ENCODE data around the gene TGDS.
A peak's percentile ranks its signal among the peaks of the same experiment; 100 is the strongest.

Gene TGDS

DNA sequence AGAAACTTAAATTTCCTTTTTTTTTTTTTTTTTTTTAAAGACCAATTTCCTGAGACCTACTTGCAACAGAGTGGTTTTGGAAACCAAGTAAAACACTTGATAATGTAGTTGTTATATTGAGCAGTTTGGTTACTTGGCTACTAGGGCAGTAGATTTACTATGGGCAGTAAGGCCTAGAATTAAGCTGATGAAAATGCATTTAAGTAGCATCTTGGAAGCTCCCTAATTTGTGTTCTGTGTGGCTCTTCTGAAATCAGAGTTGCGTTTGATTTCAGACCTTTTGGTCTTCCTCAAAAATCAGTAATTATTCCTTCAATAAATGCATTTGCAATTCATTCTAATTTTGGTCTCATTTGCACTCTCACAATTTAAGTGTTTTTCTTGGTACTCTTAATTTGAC lies 6.5 kb upstream of the TGDS start:
- Histone ChIP-seq H3K4me3 (peak overlapping the region; percentile 57 to 99 (median 94)), H3K27ac (peak overlapping the region in 14 of 21 experiments; percentile 63 to 92 (median 83))

DNA sequence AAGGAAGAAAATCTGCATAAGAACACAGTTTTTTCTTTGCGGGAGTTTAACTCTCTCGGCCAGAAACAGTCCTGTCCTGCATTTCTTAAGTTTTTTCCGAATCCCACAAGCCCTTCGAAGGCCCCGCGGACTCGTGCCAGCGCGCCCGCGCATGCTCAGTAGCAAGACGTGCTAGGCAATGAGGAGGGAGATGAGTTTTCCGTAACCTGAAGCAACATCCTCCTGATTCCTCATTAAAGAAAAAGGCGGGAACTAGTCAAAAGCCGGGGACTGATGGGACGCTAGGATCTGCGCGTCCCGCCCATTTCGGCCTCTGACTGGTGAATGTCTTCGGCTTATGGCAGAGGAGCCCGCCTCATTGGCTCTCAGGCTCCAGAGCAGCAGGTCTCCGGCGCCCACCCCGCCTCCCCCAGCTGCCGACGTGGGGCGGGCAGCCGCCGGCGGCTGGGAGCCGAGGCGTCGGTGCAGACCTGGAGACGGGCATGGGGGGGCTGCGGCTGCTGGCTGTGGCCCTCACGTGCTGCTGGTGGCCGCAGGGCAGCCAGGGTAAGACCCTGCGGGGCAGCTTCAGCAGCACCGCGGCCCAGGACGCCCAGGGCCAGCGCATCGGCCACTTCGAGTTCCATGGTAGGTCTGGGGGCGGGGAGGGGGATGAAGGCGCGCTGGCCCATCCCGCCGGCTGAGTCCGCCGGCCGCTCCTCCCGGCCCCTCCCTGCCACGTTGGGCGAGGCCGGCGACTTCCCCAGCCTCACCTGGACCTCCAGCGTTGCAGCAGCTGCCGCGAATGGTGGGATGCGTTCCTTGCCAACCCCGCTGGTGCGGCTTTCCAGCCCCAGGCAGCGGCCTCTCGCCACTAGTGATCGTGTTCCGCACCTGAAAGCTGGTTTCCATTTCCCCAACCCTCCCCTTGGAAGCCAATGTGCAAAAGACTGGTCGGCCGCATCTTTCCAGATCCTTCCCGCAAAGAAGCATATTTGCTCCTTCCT lies 5.8 kb upstream of the TGDS start, which contains the start of gene GPR180:
Gene GPR180, plus strand, starts transcription at position 412 of the 986 bp plus-strand sequence. Its CDS starts 71 bp downstream, at position 483.
- H3K27ac ChIP-seq, result peak within 1 kb of the TSS in 20 of 21 experiments; percentile 63 to 92 (median 83)

DNA sequence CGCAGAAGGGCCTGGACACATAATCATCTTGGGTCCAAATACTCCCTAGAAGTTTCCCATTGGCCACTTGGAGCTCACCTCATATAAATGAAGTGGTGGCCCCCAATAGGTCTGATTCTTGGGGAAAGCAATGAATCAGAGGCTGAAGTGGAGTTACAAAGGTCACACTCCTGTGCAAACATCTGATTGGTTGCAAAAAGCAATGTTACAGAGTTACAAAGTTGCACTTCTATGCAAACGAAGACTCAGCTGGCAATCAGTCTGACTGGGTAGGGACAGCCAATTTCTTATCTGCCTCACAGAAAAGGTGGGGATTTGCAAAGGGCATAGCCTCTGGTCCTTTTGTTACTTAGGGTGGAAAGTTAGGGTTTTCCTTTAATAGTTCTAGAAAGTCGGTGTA lies 3.9 kb upstream of the TGDS start:
- Histone ChIP-seq H3K27ac (no peak overlapping the region), H3K4me3 (no peak overlapping the region)

More for the DNA sequence above, 5.8 kb upstream of the TGDS start, which contains the start of gene GPR180:
- H3K4me3 ChIP-seq, result peak within 1 kb of the TSS; percentile 57 to 99 (median 94)

DNA sequence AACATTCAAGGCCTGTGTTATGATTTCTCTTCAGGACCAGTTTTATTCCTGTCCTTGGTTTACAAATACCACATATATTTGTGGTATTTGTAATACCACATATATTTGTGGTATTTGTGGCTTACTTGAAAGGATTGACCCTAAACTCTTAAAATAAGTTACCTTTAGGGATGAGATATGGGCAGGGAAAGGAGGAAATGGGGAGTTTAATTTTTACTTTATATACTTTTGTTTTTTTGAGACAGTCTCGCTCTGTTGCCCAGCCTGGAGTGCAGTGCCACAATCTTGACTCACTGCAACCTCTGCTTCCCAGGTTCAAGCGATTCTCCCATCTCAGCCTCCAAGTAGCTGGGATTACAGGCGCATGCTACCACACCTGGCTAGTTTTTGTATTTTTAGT lies 2.3 kb upstream of the TGDS start:
- H3K4me3 ChIP-seq, result no peak overlapping the region
- H3K27ac ChIP-seq, result no peak overlapping the region

DNA sequence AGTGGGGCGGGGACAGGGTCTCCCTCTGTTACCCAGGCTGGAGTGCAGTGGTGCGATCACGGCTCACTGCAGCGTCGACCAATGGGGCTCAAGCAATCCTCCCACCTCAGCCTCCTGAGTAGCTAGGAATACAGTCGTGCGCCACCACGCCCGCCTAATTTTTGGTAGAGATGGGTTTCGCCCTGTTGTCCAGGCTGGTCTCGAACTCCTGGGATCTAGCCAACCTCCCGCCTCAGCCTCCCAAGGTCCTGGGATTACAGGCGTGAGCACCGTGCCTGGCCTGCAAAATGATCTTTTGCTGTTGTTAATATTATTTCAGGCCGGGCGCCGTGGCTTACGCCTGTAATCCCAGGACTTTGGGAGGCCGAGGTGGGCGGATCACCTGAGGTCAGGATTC lies 621 bp upstream of the TGDS start:
- Histone ChIP-seq H3K4me3 (peak overlapping the region; percentile 59 to 93 (median 85)), H3K27ac (peak overlapping the region in 15 of 21 experiments; percentile 81 to 94 (median 89))

DNA sequence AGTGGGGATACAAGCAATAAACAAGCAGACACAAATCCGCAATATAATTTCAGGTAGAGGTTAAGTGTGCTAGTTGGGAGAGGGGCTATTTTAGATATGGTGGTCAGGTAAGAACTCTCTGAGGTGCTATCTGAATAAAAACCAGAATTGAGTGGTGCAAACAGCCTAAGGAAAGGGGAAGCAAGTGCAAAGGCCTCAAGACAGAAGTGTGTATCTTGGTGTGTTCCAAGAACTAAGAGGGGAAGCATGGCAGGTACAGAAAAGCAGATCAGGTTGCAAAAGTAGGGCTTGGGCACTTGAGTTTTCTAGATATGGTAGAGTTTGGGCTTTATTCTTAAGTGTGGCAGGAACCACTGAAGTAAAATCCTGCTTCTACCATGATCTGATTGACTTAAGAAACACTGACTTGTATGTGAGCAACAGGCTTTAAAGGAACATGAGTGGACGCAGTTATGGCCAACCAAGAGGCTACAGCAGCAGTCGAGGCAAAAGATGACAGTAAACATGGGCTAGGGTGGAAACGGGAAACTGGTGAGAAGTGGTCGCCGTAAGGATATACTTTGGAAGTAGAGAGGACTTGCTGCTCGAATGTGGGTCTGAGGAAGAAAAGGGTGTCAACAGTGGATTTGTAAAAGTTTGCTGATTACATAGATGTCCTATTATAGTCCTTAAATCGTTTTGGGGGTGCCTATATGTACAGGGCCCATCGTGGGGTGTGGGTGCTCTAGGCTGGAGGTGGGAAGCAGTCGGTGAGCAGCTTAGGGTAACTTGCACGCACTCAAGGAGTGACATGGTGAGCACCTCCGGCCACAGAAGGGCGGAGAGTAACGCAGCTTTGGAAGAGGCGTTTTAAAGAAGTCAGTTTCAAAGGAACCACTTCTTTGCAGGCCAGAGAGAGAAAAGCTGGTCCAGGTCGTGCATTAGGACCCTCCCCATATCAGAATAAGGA lies 677 bp downstream of the TGDS start:
- H3K4me3 ChIP-seq, result peak overlapping the region; percentile 59 to 93 (median 85)
- H3K27ac ChIP-seq, result peak overlapping the region in 20 of 21 experiments; percentile 72 to 94 (median 87)

DNA sequence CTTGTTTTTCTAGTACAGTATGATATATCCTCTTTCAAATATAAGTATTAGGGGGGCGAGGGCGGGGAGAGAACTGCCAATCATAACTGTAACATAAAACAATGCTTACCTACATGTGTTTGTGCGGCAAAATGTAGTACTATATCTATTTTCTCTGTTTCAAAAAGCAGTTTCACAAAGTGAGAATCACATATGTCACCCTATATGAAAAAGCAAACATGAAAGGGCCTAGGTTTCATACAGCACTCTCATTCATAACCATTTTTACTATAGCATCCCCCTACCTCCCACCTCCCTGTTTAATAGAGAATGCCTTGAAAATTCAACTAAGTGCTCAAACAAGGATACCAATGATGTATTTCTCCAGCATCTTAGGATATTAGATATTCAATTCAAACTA lies 5.2 kb downstream of the TGDS start:
- Histone ChIP-seq H3K4me3 (no peak overlapping the region), H3K27ac (no peak overlapping the region)

DNA sequence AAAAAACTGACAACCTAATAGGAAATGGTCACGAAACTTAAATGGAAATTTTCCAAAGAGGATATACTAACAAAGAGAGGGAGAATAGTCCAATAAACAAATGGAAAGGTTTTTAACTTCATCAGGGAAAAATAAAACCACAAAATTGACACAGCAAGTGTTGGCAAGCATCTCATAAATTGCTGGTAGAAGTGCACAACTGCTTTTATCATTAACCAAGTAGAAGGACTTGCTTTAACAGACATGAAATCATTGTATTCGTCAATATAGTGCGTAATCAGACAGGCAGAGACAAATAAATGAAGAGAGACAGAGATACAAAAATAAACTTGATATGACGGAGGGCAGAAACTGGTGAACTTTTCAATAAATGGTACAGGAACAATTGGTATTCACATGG lies 7.4 kb downstream of the TGDS start:
- Histone ChIP-seq H3K27ac (no peak overlapping the region), H3K4me3 (no peak overlapping the region)

DNA sequence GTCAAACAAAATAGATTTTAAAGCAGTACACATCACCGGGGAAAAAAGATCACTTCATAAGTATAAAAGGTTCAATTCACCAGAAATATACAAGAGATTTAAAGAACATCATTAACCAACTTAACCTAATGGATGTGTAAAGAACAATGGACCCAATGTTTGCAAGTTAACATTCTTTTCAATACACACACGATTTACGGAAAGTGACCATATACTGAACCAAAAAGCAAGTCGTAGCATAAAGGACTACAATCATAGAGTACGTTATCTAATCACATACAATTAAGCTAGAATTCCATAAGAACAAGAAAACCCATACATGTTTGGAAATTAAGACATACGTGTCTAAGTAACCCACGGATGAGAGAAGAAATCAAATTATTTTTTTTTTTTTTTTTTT lies 9.6 kb downstream of the TGDS start:
- H3K27ac ChIP-seq, result no peak overlapping the region

DNA sequence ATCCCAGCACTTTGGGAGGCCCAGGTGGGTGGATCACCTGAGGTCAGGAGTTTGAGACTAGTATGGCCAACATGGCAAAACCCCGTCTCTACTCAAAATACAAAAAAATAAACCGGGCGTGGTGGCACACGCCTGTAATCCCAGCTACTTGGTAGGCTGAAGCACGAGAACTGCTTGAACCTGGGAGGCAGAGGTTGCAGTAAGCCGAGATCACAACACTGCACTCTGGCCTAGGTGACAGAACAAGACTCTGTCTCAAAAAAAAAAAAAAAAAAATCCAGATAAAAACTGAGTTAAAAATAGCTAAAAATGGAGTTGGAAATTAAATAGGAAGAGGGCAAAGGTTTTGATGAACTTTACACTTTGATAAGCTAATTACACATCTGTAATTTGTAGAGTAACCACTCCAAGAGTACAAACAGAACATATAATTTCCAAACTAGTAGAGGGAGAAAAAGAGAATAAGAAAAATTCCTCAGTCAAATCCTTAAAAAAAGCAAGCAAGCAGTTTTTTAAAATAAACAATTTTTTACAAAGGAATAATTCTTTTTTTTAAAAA lies 10.3 kb downstream of the TGDS start:
- Histone ChIP-seq H3K27ac (peak overlapping the region in 1 of 21 experiments; percentile 13), H3K4me3 (no peak overlapping the region)

More for the DNA sequence above, 9.6 kb downstream of the TGDS start:
- H3K4me3 ChIP-seq, result no peak overlapping the region

DNA sequence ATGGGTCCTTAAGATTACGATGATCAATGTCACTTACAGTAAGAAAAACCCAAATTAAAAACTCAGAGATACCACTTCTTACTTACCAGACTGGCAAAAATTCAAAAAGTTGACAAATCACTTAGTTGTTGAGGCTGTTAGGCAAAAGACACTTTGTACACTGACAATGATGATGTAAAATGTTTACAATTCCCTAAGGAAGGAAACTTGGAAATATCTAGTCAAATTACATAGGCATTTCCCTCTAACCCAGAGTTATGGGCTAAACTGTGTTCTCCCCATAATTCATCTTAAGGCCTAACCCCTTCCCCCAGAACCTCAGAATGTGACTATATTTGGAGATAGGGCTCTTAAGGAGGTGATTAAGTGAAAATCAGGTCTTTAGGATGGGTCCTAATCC lies 12.0 kb downstream of the TGDS start:
- H3K4me3 ChIP-seq, result no peak overlapping the region
- H3K27ac ChIP-seq, result no peak overlapping the region

DNA sequence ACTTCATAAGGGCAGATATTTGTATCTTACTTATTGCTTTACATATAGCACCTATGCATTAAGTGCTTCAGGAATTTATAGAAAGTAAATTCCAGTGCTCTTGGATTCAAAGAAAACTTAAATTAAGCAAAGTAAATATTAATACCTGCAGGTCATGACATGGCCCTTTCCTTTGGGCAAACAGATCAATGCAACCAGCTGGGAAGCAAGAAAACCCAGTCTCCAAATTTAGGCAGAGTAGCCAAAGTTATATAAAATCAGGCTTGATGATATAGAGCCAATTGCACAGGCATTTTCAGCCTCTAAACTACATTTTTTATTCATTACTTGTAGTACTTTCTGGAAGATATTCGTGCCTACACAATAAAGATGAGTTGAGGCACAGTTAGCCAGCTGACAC lies 16.9 kb downstream of the TGDS start:
- H3K4me3 ChIP-seq, result no peak overlapping the region
- H3K27ac ChIP-seq, result no peak overlapping the region

DNA sequence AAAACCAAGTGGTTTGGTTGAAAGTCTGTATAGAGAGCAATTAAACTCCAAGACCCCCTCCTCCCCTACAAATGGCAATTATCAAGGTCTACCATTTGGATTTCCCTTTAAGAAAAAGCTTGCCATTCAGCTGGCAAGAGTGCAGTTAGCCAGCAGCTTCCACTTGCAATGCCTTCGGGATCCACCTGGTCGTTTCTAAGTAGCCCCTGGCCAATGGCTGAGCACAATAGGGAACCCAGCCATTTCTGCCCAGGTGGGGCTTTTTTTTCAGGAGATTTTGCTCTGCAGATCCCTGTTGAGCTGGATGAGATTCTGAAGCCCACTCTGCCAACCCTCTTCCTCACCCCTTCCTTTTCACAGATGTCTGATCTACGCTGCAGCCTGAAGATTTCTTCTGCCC lies 26.3 kb downstream of the TGDS start:
- no peak overlapping the region for H3K27ac ChIP-seq
- no peak overlapping the region for H3K4me3 ChIP-seq

DNA sequence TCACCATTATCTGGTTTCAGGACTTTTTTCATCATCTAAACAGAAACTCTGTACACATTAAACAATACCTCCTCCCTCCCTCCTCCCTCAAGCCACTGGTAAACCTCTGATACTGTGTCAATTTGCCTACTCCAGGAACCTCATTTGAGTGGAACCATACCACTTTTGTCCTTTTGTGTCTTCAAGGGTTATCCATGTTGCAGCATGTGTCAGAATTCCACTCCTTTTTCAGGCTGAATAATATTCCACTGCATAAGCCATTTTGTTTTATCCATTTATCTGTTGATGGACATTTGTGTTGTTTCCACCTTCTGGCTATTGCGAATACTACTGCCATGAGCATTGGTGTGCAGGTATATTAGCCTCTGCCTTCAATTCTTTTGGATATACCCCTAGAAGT lies 27.5 kb downstream of the TGDS start:
- Histone ChIP-seq H3K27ac (no peak overlapping the region), H3K4me3 (no peak overlapping the region)

DNA sequence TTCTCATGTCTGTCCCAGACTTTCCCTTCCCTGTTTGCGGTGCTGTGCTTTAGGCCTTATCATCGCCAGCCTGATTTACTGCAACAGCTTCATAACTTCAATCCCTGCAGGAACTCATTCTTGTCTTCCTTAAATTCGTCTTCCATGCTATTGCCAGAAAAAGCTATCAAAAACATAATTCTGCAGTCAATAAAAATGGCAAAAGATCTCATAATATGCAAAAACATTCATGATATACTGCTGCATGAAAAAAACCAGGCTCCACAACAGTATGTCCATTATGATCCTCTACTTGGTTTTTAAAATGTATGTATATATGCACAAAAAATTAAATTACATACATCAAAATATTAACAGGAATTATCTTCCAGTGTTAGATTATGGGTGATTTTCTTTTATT lies 28.4 kb downstream of the TGDS start:
- Histone ChIP-seq H3K27ac (no peak overlapping the region), H3K4me3 (no peak overlapping the region)

DNA sequence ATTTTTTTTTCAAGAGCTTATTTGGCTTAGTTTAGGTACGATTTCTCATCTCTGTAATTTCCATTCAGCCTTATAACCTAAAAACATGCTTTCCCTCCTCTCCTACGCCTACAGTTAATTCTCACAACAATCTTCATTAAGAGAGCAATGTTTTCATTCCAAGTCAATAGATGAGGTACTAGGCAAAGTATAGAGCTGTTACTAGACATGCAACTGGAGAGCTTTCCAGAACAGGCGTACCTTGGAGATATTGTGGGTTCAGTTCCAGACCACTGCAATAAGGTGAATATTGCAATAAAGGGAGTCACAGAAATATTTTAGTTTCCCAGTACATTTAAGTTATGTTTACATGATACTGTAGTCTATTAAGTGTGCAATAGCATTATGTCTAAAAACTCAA lies 34.8 kb downstream of the TGDS start:
- Histone ChIP-seq H3K27ac (no peak overlapping the region), H3K4me3 (no peak overlapping the region)

DNA sequence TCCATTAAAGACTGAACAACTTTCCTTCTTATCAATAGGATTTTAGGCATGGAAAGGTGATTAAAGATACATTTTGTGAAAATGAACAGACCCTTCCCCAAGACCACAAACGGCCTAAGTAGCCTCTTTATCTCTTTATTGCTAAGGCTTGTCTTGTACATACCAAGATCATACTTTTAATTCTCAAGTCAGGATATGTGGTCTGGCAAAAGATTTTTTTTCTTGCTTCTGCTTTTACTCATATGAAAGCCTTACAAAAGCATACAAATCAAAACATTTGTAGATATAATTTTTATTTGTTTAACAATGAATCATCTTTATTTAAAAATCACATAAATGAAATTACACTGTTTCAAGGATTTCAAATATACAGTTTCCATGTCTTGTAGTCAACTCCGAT lies 35.8 kb downstream of the TGDS start:
- no peak overlapping the region for H3K27ac ChIP-seq
- no peak overlapping the region for H3K4me3 ChIP-seq

DNA sequence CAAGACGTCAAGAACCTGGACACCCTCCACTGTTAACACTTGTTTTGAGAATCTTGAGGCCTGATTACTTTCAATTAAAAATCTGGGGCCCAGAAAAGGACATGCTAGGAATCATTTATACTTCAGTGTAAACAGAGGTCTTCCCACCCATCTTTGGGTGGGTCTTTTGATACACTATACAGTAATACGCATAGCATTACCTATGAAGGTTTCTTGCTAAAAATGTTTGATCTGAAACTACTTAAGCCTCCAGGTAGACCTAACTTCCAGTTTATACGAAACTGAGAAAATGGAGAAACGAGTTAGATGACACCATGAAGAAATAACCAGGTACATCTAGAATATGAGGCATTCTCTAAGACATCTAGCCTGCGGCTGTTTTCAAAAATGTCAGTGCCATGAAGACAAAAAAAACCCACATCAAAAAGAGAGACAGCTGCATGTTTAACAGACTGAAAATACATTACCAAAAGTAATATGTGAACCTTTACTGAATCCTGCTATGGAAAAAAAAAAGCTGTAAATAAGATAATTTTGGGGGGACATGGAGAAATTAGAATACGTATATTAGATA lies 36.6 kb downstream of the TGDS start:
- Histone ChIP-seq H3K4me3 (no peak overlapping the region), H3K27ac (no peak overlapping the region)

DNA sequence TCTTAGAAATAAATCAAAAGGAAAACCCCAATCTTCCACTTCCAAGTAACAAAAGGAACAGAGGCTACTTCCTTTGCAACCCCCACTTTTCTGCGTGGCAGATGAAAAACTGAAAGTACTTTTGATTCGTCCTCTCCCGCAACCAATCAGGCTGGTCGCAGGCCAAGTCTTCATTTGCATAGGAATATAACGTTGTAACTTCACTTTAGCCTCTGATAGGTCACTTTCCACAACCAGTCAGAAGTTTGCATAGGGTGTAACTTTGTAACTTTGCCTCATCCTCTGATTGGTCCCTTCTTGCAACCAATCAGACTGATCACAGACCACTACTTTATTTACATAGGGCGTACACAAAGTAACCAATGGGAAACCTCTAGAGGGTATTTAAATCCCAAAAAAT lies 37.2 kb downstream of the TGDS start:
- Histone ChIP-seq H3K4me3 (no peak overlapping the region), H3K27ac (no peak overlapping the region)
